LNCAP (cell line): ENCODE data around the gene KLK12.

Experiments
- CTCF ChIP-seq: fragments of 450-650 bp; IDR thresholded peaks from 2 replicates; pipeline ENCODE4 v1.5.1; 2017; ENCODE audit warnings: mild to moderate bottlenecking

Gene KLK12

GRCh38 chr19:51047031-51047335, 12.2 kb upstream of the KLK12 start:
- TF ChIP-seq CTCF, result no peak

GRCh38 chr19:51044327-51044726, 9.5 kb upstream of the KLK12 start:
- no peak for TF ChIP-seq CTCF

GRCh38 chr19:51043497-51043896, 8.7 kb upstream of the KLK12 start:
- TF ChIP-seq CTCF, result no peak

GRCh38 chr19:51040151-51040550, 5.3 kb upstream of the KLK12 start:
- TF ChIP-seq CTCF, result no peak

- no peak for TF ChIP-seq CTCF
Measured at GRCh38 chr19:51036519-51036918, 1.7 kb upstream of the KLK12 start.

- no peak for TF ChIP-seq CTCF
Measured at GRCh38 chr19:51031880-51032225, 2.9 kb downstream of the KLK12 start.

- no peak for TF ChIP-seq CTCF
Measured at GRCh38 chr19:51031220-51031879, 3.5 kb downstream of the KLK12 start.

- TF ChIP-seq CTCF, result no peak
Measured at GRCh38 chr19:51030631-51031030, 4.2 kb downstream of the KLK12 start.
